ENCODE results near the gene VSTM2B.

- TF ChIP-seq BRD4 (CRISPR knock-in tag; IDR thresholded peaks at IDR 0.05) (no peak; the same call in 1 of the 2 replicates), CHD2 (IDR thresholded peaks at IDR 0.05; ENCODE audit: low read depth, low read length) (0 out of 2 replicates have a peak, but pooled peaks have one; percentile 44), MTA3 (CRISPR knock-in tag; IDR thresholded peaks at IDR 0.05) (no peak)
Observed at GRCh38 chr19:29605653-29606419, 80.0 kb downstream of the VSTM2B start, which contains the start of gene POP4.
